Activated CD4-positive, alpha-beta T cell treated with anti-CD3 and anti-CD28 coated beads for 36 hours (primary cell): Measurements from ENCODE around the gene BMPER. TPM values are rescaled to one million over a fixed set of nuclear protein-coding genes. Genes with fewer than 3 reads are reported as not detected.

Source experiments
- ATAC-seq: fragments of 200-7000 bp; cut with Tn5 transposase; one replicate; pipeline ENCODE4 v1.10.0; 2021; ENCODE audit warnings: mild to moderate bottlenecking, moderate library complexity
- CTCF ChIA-PET: fragments of 350-600 bp; sonication (Branson Sonifier 250); formaldehyde crosslinking; loops from one replicate; lab custom pipeline; 2021; ENCODE audit warnings: antibody characterized with exemption; lab: Charles Lee
- POLR2A ChIA-PET: fragments of 350-600 bp; sonication (Branson Sonifier 250); formaldehyde crosslinking; loops from one replicate; lab custom pipeline; 2021; ENCODE audit warnings: antibody characterized with exemption, inconsistent platforms; lab: Charles Lee
- DNase-seq: peaks from one replicate; pipeline ENCODE4 v3.0.0-alpha.2; 2020
- H3K27ac Mint-ChIP-seq: one replicate; pipeline ENCODE4 v1.8.0; 2021; ENCODE audit warnings: mixed read lengths
- H3K27me3 Mint-ChIP-seq: one replicate; pipeline ENCODE4 v1.8.0; 2021; ENCODE audit warnings: mixed read lengths
- H3K36me3 Mint-ChIP-seq: one replicate; pipeline ENCODE4 v1.8.0; 2021; ENCODE audit warnings: low read depth, mixed read lengths
- H3K4me1 Mint-ChIP-seq: one replicate; pipeline ENCODE4 v1.8.0; 2021; ENCODE audit warnings: mixed read lengths
- H3K4me3 Mint-ChIP-seq: one replicate; pipeline ENCODE4 v1.8.0; 2021; ENCODE audit warnings: mild to moderate bottlenecking, moderate library complexity, mixed read lengths
- H3K9me3 Mint-ChIP-seq: one replicate; pipeline ENCODE4 v1.8.0; 2021; ENCODE audit warnings: low read depth, mixed read lengths
- intact Hi-C, 2 experiments: fragments of 100-400 bp; cut with DNase I in 1 of 2; cut with micrococcal nuclease in 1 of 2; formaldehyde crosslinking; loops; one replicate each; pipeline versions ENCODE4 v1.14.2 to v1.15.1; 2022 to 2024; cut with DNase I, micrococcal nuclease
- total RNA-seq, 2 experiments: library from RNA; stranded (reverse); gene quantifications; one replicate each; pipeline ENCODE4 v1.2.3, GENCODE V29; 2021

The BMPER gene
- total RNA-seq, 2 experiments from 2014 or later: not detected

DNA sequence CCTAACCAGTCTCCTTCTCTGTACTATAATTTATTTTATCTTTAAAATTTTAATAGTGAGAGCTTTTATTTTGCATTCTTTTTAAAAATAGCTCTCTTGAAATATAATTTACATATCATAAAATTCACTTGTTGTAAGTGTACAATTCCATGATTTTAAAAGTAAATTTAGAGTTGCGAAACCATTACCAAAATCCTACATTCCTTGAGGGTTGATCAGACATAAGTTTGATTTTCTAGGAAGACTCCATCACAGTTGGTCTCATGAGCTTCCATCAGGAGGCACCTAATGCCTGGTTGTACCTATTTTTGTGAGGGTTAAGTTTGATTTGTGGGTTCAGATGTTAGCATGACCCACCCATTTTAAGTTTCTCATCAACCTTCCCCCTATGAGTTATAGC is 108.1 kb downstream of the BMPER start:
- no peak for ATAC-seq
- DNase-seq: no peak
- no peaks in the 10 kb centered on the region for H3K4me1 Mint-ChIP-seq
- H3K9me3 Mint-ChIP-seq: no peaks in the 10 kb centered on the region
- H3K36me3 Mint-ChIP-seq: no peaks in the 10 kb centered on the region
- ChIA-PET POLR2A (no interaction called here), CTCF (no interaction called here)
- H3K27ac Mint-ChIP-seq: no peak overlapping the region
- no peak overlapping the region for H3K4me3 Mint-ChIP-seq
- peaks cover 3% of the 10 kb centered on the region for H3K27me3 Mint-ChIP-seq
- intact Hi-C loops: no loop called here

DNA sequence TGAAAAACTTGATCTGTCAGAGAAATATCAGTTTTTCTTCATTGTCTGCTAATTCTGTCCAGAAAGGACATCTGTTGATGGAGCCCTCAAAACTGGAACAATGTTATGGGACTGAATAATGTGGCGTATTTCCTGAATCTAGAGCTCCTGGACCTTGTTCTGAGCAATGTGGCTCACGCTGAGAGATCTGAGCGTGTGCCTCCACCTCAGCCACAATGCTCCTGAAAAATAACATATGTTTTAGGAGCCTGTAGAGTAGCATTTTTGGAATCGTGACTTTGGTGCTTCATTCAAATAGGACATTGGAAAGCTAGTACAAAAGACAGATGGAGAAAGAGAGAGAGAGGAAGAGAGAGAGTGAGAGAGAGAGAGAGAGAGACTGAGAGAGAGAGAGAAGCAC is 110.3 kb downstream of the BMPER start:
- Mint-ChIP-seq H3K4me3 (no peak overlapping the region), H3K9me3 (no peaks in the 10 kb centered on the region), H3K27me3 (peaks cover 2% of the 10 kb centered on the region), H3K27ac (no peak overlapping the region), H3K4me1 (no peaks in the 10 kb centered on the region), H3K36me3 (no peaks in the 10 kb centered on the region)
- ATAC-seq (no peak), DNase-seq (no peak)
- intact Hi-C loops: no loop called here
- POLR2A ChIA-PET: no interaction called here
- CTCF ChIA-PET: no interaction called here

DNA sequence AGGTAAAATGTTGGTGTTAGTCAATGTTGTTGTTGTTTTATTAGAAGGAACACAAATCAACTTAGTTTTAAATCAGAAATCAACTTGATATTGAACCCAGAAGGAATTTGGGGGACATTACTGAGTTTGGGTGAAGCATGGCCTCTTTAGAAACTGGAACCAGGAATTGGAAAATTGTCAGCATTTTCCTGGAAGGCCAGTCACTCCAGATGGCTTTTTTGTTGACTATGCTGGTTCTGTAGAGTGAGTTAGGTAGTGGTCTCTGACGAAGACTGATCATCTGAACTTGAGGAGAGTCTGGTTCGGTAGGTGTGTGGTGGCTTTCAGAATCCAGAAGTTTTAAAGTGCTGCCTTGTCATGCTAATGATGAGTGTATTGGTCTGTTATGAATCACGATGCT is 111.5 kb downstream of the BMPER start:
- Mint-ChIP-seq H3K27ac (no peak overlapping the region), H3K9me3 (no peaks in the 10 kb centered on the region), H3K36me3 (no peaks in the 10 kb centered on the region), H3K4me1 (no peaks in the 10 kb centered on the region), H3K27me3 (peaks cover 2% of the 10 kb centered on the region), H3K4me3 (no peak overlapping the region)
- DNase-seq (no peak), ATAC-seq (no peak)
- POLR2A ChIA-PET: no interaction called here
- intact Hi-C loops: no loop called here
- CTCF ChIA-PET: no interaction called here

DNA sequence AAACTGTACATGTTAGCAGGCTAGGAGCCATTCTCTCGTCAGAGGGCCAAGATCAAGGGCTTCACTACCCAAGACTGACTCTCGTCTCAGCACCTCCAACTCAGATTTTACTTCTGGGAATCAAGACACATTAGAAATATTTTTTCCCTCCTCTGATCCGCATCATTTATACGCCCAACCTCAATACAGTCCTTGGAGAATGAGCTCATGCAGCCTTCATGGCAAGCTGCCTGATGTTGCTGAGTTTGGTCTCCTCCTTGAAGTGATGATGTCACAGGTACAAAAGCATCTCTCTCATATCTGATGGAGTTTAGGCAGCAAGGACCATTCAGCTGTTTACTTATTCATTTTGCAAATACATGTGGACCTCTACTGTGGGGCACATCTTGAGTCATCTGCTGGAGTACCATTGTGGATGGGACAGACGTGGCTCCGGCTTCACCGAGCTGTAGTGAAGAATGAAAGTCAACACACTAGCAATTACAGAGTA is 114.0 kb downstream of the BMPER start:
- Mint-ChIP-seq H3K27me3 (peaks cover 2% of the 10 kb centered on the region), H3K4me1 (no peaks in the 10 kb centered on the region), H3K36me3 (no peaks in the 10 kb centered on the region), H3K27ac (no peak overlapping the region), H3K4me3 (no peak overlapping the region), H3K9me3 (no peaks in the 10 kb centered on the region)
- DNase-seq: no peak
- ChIA-PET CTCF (no interaction called here), POLR2A (no interaction called here)
- ATAC-seq: no peak
- intact Hi-C loops: no loop called here

DNA sequence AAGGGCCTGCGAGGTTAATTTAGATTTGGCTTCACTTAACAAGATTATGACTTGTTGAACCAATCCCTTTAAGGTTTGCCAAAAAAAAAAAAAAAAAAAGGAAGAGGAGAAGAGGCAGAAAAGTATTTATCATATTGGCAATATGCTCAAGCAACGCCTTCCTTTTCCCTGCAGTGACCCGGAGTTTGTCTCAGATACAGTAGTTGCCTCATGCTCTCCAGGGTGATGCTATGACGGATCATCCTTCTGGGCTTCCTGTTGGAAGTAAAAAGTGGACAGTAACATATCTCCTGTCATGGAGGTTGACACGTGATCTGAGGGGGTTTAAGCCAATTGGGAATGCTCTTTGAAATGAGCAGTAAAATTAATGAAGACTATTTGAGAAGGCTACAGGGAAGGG is 117.3 kb downstream of the BMPER start:
- ATAC-seq (no peak), DNase-seq (no peak)
- peaks cover 5% of the 10 kb centered on the region for H3K27me3 Mint-ChIP-seq
- ChIA-PET CTCF (no interaction called here), POLR2A (no interaction called here)
- H3K9me3 Mint-ChIP-seq: no peaks in the 10 kb centered on the region
- intact Hi-C loops: no loop called here
- no peak overlapping the region for H3K4me3 Mint-ChIP-seq
- no peak overlapping the region for H3K27ac Mint-ChIP-seq
- H3K36me3 Mint-ChIP-seq: no peaks in the 10 kb centered on the region
- H3K4me1 Mint-ChIP-seq: no peaks in the 10 kb centered on the region

DNA sequence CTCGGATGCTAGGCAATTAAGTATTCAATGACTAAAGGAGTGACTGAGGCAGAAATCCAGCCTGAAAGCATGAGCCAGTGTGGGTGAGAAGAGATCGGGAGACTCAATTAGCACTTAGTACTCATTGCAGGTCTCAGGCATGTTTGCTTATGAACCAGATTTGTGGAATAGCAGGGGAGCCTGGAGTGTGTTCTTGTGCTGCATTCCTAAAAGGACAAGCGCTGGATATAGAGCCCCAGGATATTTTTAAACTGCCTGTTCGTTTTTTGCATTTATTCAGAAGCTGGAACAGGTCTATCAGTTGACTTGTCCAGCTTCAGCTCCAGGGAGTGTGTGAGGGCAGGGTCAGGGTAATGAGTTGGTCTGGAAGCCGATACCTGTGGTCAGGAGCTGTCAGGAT is 120.3 kb downstream of the BMPER start:
- Mint-ChIP-seq H3K36me3 (no peaks in the 10 kb centered on the region), H3K9me3 (no peaks in the 10 kb centered on the region)

DNA sequence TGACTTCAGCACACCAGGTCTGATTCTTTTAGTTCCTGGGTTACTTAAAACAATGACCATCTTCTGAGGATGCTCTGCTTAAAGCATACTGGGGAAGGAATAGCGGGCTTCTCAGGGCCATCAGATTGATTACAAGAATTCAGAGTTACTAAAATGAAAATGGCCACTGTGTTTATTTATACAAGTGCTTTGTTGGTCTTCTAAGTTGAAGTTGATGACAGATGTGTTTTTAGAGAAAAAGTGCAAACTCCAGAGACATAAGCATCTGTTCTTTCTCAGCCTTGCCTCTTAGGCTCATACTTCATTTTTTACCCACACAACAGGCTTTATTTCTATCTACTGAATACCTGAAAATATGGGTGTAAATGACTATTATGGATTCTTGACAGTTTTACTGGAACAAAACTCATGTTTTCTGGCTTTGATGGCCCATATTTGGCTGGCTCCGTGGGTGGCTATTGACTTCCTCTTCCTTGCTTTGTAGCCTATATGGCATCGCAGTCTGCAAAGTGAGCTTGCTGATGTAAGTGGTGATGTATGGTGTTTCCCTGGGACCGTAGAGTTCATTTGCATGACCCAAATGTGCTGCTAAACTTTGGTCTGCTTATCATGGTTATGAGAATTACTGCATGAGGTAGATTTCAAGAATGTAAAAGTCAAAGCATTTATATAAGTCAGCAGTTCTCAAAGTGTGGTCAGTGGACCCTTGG is 121.3 kb downstream of the BMPER start:
- H3K4me3 Mint-ChIP-seq: no peak overlapping the region
- H3K27ac Mint-ChIP-seq: no peak overlapping the region
- ATAC-seq (no peak), DNase-seq (no peak)
- intact Hi-C loops: no loop called here
- H3K9me3 Mint-ChIP-seq: no peaks in the 10 kb centered on the region
- H3K27me3 Mint-ChIP-seq: peaks cover 3% of the 10 kb centered on the region
- POLR2A ChIA-PET: no interaction called here
- CTCF ChIA-PET: no interaction called here
- no peaks in the 10 kb centered on the region for H3K4me1 Mint-ChIP-seq
- no peaks in the 10 kb centered on the region for H3K36me3 Mint-ChIP-seq

More for the DNA sequence above, 120.3 kb downstream of the BMPER start:
- intact Hi-C loops: no loop called here
- Mint-ChIP-seq H3K4me3 (no peak overlapping the region), H3K27ac (no peak overlapping the region), H3K4me1 (no peaks in the 10 kb centered on the region), H3K27me3 (peaks cover 3% of the 10 kb centered on the region)
- DNase-seq: no peak
- no peak for ATAC-seq
- POLR2A ChIA-PET: no interaction called here
- CTCF ChIA-PET: no interaction called here

DNA sequence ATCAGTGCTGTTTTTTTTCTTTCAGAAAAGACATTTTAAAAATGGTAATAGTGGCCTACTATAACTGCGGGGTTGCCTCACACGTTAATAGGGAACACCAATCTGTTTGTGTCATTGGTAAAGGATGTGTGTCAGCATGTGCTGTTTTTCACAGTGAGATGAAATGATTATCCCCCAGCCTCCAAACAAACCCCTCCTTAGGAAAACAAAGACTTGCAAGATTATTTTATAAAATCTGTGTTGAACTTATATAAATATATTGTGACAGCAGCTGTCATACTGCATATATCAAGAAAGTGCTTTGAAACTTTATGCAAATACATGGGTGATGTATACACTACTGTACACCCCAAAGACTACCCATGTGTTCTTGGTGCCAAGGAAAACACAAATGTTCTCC is 125.8 kb downstream of the BMPER start:
- Mint-ChIP-seq H3K27me3 (peaks cover 1% of the 10 kb centered on the region), H3K27ac (no peak overlapping the region), H3K4me3 (no peak overlapping the region), H3K9me3 (no peaks in the 10 kb centered on the region), H3K4me1 (no peaks in the 10 kb centered on the region), H3K36me3 (no peaks in the 10 kb centered on the region)
- POLR2A ChIA-PET: no interaction called here
- DNase-seq (no peak), ATAC-seq (no peak)
- intact Hi-C loops: no loop called here
- CTCF ChIA-PET: no interaction called here

DNA sequence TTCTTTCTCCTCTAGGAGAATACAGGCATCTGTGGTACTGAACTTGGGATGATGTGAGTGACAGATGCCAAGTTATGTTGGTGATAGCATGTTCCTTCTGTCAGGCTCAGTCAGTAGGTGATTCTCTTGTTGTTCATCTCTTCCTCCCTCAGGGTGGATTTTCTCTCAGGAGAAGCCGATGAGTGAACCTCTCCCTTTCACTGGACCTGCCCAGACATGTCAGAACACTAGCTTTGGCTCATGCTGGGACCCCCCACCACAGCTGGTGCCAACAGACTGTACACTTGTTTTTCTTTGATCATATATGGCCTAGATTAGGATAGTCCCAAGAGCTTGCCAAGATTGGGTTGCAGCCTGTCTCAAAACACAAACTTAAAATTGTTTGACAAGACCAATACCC is 129.4 kb downstream of the BMPER start:
- Mint-ChIP-seq H3K4me1 (no peaks in the 10 kb centered on the region), H3K4me3 (no peak overlapping the region), H3K27me3 (no peaks in the 10 kb centered on the region), H3K36me3 (no peaks in the 10 kb centered on the region), H3K27ac (no peak overlapping the region), H3K9me3 (no peaks in the 10 kb centered on the region)
- ATAC-seq (no peak), DNase-seq (no peak)
- CTCF ChIA-PET: no interaction called here
- intact Hi-C loops: no loop called here
- POLR2A ChIA-PET: no interaction called here

DNA sequence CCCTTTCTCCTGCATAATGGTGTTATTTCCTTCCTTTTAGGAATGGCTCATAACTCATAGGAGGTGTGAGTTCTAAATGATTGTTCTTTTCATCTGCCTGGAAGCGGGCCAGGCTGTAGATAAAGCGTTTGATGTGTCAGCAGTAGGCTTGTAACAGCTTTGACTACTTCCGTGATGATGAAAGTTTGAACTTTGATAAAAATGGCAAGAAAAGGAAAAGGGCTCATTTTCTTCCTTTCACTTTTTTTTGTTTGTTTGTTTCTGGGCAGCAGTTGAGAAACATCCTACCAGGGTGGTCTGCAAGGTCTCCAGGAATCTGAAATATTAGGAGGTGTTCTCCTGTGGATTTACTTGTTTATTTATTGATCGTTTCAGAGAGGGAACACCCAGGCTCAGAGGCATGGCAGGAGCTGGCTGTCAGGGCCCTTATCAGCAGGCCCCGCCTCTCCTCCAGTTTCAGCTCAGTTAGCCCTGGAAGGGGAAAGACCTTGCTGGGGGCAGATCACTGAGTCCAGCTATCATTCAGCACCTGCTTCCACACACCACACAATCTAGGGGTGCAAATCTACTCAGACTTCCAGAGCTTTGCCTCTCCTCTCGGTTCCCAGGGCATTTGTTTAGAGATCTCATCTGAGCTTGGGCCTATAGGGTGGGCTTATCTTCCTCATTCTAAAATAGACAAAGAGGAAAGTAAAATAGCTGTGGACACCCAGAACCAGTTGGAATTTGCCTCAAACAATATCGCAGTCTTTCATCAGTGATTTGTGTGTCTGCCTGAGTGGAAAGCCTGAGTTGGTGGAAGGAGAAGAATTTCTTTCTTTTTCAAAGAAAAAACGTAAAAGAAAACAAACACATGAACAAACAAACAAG is 130.9 kb downstream of the BMPER start:
- Mint-ChIP-seq H3K27me3 (no peaks in the 10 kb centered on the region), H3K9me3 (no peaks in the 10 kb centered on the region), H3K27ac (no peak overlapping the region), H3K4me1 (no peaks in the 10 kb centered on the region), H3K4me3 (no peak overlapping the region), H3K36me3 (no peaks in the 10 kb centered on the region)
- ChIA-PET POLR2A (interaction anchor here (0.6 kb wide), 1 partner anchor 73 kb away, joined by 3 read pairs; no protein-coding TSS in a partner anchor), CTCF (interaction anchor here (0.7 kb wide), 1 partner anchor 22 kb away, joined by 3 read pairs; no protein-coding TSS in a partner anchor)
- DNase-seq: no peak
- ATAC-seq: no peak
- intact Hi-C loops: no loop called here

DNA sequence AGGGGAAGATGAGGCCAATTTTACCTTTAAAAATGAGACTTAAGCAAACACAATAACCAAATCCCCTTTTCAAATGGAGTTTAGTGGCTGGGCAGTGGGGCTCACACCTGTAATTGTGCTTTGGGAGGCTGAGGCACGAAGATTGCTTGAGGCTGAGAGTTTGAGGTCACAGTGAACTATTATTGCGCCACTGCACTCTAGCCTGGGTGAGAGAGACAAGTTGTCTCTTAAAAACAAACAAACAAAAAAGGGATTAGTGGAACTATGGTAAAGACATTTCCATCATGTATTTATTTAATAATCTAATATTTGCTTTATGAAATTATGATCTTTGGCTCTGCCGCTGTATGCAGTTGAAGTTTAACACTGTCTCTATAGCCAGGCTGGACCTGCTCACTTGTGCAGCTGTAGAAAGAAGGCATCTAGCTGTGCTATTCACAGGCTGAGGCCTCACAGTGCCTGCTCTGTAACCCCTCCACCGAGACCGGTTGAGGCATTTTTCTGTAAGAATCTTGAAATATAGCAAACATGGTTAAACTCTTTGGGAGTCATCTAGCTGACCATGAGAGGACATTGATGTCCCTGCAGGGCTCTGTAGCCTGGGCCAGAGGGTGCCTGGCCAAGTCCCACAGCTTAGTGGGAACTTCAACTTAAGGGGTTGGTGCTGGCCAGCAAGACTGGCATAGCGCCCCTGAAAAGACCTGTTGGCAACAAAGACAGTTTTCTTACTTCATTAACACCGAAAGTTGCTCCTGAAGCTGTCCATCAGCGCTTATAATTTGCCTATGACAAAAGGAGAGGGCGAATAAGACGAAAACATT is 131.8 kb downstream of the BMPER start:
- H3K27ac Mint-ChIP-seq: no peak overlapping the region
- CTCF ChIA-PET: interaction anchor here (0.8 kb wide), 1 partner anchor 33 kb away, joined by 3 read pairs; no protein-coding TSS in a partner anchor
- DNase-seq (no peak), ATAC-seq (no peak)
- intact Hi-C loops: no loop called here
- no peaks in the 10 kb centered on the region for H3K4me1 Mint-ChIP-seq
- H3K36me3 Mint-ChIP-seq: no peaks in the 10 kb centered on the region
- POLR2A ChIA-PET: no interaction called here
- H3K4me3 Mint-ChIP-seq: no peak overlapping the region
- no peaks in the 10 kb centered on the region for H3K9me3 Mint-ChIP-seq
- no peaks in the 10 kb centered on the region for H3K27me3 Mint-ChIP-seq
